H1 (cell line): ENCODE results near the gene GPR37. TPM values are rescaled to one million over a fixed set of nuclear protein-coding genes. Genes with fewer than 3 reads are reported as not detected.

Experiments used
- CTCF ChIA-PET: fragments of 300-600 bp; sonication (Branson Sonifier 250); formaldehyde crosslinking; loops from one replicate; lab custom pipeline; 2021; ENCODE audit not compliant: partially characterized antibody; lab: Charles Lee
- POLR2A ChIA-PET: fragments of 300-600 bp; sonication (Branson Sonifier 250); formaldehyde crosslinking; loops from one replicate; lab custom pipeline; 2021; ENCODE audit warnings: inconsistent platforms; ENCODE audit not compliant: partially characterized antibody; lab: Charles Lee
- DNase-seq, 2 experiments: peaks; one replicate each; pipeline versions ENCODE4 v3.0.0 to v3.0.0-alpha.2; 2010 to 2022; ENCODE audit warnings: low spot score in 2 of 2, low read depth in 1 of 2, mixed read lengths in 1 of 2
- FAIRE-seq: peaks from 2 replicates; lab custom pipeline; 2011; peaks lifted over from hg19 to GRCh38; lab: Jason Lieb, UNC
- H2AFZ ChIP-seq: 2 replicates; pipeline ENCODE4 v1.8.1; 2012; ENCODE audit warnings: low read length, inconsistent platforms
- H2AK5ac ChIP-seq: 2 replicates; pipeline ENCODE4 v1.6.1; 2013; ENCODE audit warnings: low read depth, low read length
- H2BK120ac ChIP-seq: replicated peaks from 2 replicates; pipeline ENCODE3; 2013; ENCODE audit warnings: low read depth, low read length, inconsistent platforms
- H2BK12ac ChIP-seq: 2 replicates; pipeline ENCODE4 v1.6.1; 2013; ENCODE audit warnings: low read depth, low read length
- H2BK15ac ChIP-seq: 2 replicates; pipeline ENCODE4 v1.6.1; 2013; ENCODE audit warnings: low read length
- H2BK20ac ChIP-seq: 2 replicates; pipeline ENCODE4 v1.6.1; 2013; ENCODE audit warnings: low read length
- H2BK5ac ChIP-seq: 2 replicates; pipeline ENCODE4 v1.6.1; 2013; ENCODE audit warnings: low read depth, low read length
- H3K14ac ChIP-seq: 2 replicates; pipeline ENCODE4 v1.6.1; 2013; ENCODE audit warnings: inconsistent platforms; ENCODE audit not compliant: insufficient read length
- H3K18ac ChIP-seq: 2 replicates; pipeline ENCODE4 v1.6.1; 2013; ENCODE audit warnings: low read length; ENCODE audit errors: extremely low read depth
- H3K23ac ChIP-seq: 2 replicates; pipeline ENCODE4 v1.6.1; 2013; ENCODE audit warnings: inconsistent platforms; ENCODE audit not compliant: insufficient read length
- H3K23me2 ChIP-seq: 2 replicates; pipeline ENCODE4 v1.6.1; 2013; ENCODE audit warnings: low read depth, low read length
- H3K27ac ChIP-seq: 2 replicates; pipeline ENCODE4 v1.6.1; 2011; ENCODE audit warnings: low read depth, low read length, inconsistent platforms
- H3K27me3 ChIP-seq, 4 experiments: replicated peaks in 1 of 4; 1 replicate in 1 of 4; 2 replicates in 3 of 4; pipeline versions ENCODE4 v1.6.1 to v1.8.1; 2011 to 2013; ENCODE audit warnings: low read length in 3 of 4, mild to moderate bottlenecking in 3 of 4, inconsistent platforms in 2 of 4, mixed read lengths in 2 of 4, moderate library complexity in 1 of 4; ENCODE audit not compliant: control insufficient read depth in 3 of 4, insufficient read depth in 3 of 4; ENCODE audit errors: extremely low read depth in 1 of 4
- H3K36me3 ChIP-seq, 4 experiments: 2 replicates each; pipeline versions ENCODE4 v1.6.1 to v1.8.1; 2011 to 2013; ENCODE audit warnings: mild to moderate bottlenecking in 4 of 4, low read length in 3 of 4, moderate library complexity in 2 of 4, control low read depth in 1 of 4, inconsistent platforms in 1 of 4; ENCODE audit not compliant: insufficient read depth in 4 of 4, control insufficient read depth in 2 of 4
- H3K4ac ChIP-seq: replicated peaks from 2 replicates; pipeline ENCODE3; 2013; ENCODE audit warnings: low read length, low read depth, mixed read lengths, inconsistent platforms; ENCODE audit not compliant: insufficient read length
- H3K4me1 ChIP-seq, 4 experiments: replicated peaks in 1 of 4; 1 replicate in 1 of 4; 2 replicates in 3 of 4; pipeline versions ENCODE4 v1.6.1 to v1.8.1; 2011 to 2013; ENCODE audit warnings: low read length in 3 of 4, inconsistent platforms in 2 of 4, mixed read lengths in 1 of 4; ENCODE audit not compliant: insufficient read depth in 4 of 4, control insufficient read depth in 3 of 4
- H3K4me2 ChIP-seq, 2 experiments: 2 replicates each; pipeline versions ENCODE4 v1.6.1 to v1.8.1; 2011 to 2013; ENCODE audit warnings: low read depth in 2 of 2, low read length in 2 of 2, control low read depth in 1 of 2, inconsistent platforms in 1 of 2, mild to moderate bottlenecking in 1 of 2; ENCODE audit not compliant: insufficient read depth in 1 of 2
- H3K4me3 ChIP-seq, 4 experiments: fragments of 200-600, 300-600 bp in 1 of 4; sonication (generic), shearing (Covaris generic), sonication (Bioruptor Twin) in 1 of 4; 2 replicates each; pipeline versions ENCODE4 v1.5.1 to v1.8.1; 2011 to 2016; ENCODE audit warnings: low read length in 4 of 4, low read depth in 3 of 4, control low read depth in 2 of 4, inconsistent platforms in 2 of 4, mild to moderate bottlenecking in 2 of 4, mixed read lengths in 1 of 4, moderate library complexity in 1 of 4; ENCODE audit not compliant: insufficient read depth in 2 of 4; ENCODE audit errors: extremely low read depth in 1 of 4
- H3K56ac ChIP-seq: replicated peaks from 2 replicates; pipeline ENCODE3; 2013; ENCODE audit warnings: low read depth, mild to moderate bottlenecking, mixed read lengths, low read length, inconsistent platforms; ENCODE audit not compliant: insufficient read length
- H3K79me1 ChIP-seq: 2 replicates; pipeline ENCODE4 v1.6.1; 2013; ENCODE audit warnings: low read depth, low read length, control low read depth
- H3K79me2 ChIP-seq, 2 experiments: 2 replicates each; pipeline versions ENCODE4 v1.6.1 to v1.8.1; 2012 to 2013; ENCODE audit warnings: low read length in 2 of 2, mild to moderate bottlenecking in 2 of 2, inconsistent platforms in 1 of 2; ENCODE audit not compliant: insufficient read depth in 2 of 2, control insufficient read depth in 1 of 2
- H3K9ac ChIP-seq, 4 experiments: replicated peaks in 1 of 4; 1 replicate in 1 of 4; 2 replicates in 3 of 4; pipeline versions ENCODE4 v1.6.1 to v1.8.1; 2011 to 2013; ENCODE audit warnings: low read depth in 3 of 4, low read length in 3 of 4, control low read depth in 2 of 4, mild to moderate bottlenecking in 2 of 4, moderate library complexity in 2 of 4, inconsistent platforms in 1 of 4; ENCODE audit errors: extremely low read depth in 1 of 4
- H3K9me3 ChIP-seq, 2 experiments: 2 replicates each; pipeline versions ENCODE4 v1.6.1 to v1.8.1; 2012 to 2013; ENCODE audit warnings: mild to moderate bottlenecking in 2 of 2, moderate library complexity in 2 of 2, control low read depth in 1 of 2, inconsistent platforms in 1 of 2, low read depth in 1 of 2, low read length in 1 of 2, mixed read lengths in 1 of 2; ENCODE audit not compliant: insufficient read depth in 2 of 2
- H4K20me1 ChIP-seq, 2 experiments: replicated peaks in 1 of 2; 2 replicates each; pipeline versions ENCODE3 to v1.8.1; 2011 to 2013; ENCODE audit warnings: inconsistent platforms in 2 of 2, low read length in 2 of 2, mild to moderate bottlenecking in 1 of 2; ENCODE audit not compliant: insufficient read depth in 2 of 2, control insufficient read depth in 1 of 2
- H4K5ac ChIP-seq: 2 replicates; pipeline ENCODE4 v1.6.1; 2013; ENCODE audit warnings: low read length, low read depth, mixed read lengths, inconsistent platforms; ENCODE audit not compliant: insufficient read length
- H4K8ac ChIP-seq: 2 replicates; pipeline ENCODE4 v1.8.0; 2013; ENCODE audit warnings: mild to moderate bottlenecking, moderate library complexity, low read length, inconsistent platforms; ENCODE audit not compliant: insufficient read depth; ENCODE audit errors: extremely low read depth
- H4K91ac ChIP-seq: replicated peaks from 2 replicates; pipeline ENCODE3; 2013; ENCODE audit warnings: low read length, mixed read lengths, inconsistent platforms; ENCODE audit not compliant: insufficient read length
- BACH1 ChIP-seq: IDR thresholded peaks from 2 replicates; pipeline ENCODE4 v1.6.1; 2012; ENCODE audit warnings: low read length, improper control_type of control experiment
- CBX5 ChIP-seq: fragments of 300-800, 300-1000 bp; sonication (generic); IDR thresholded peaks from 2 replicates; pipeline ENCODE4 v1.7.1; 2016; ENCODE audit warnings: antibody characterized with exemption, low read length, low read depth
- EGR1 ChIP-seq: IDR thresholded peaks from 2 replicates; pipeline ENCODE4 v1.6.1; 2011; ENCODE audit warnings: low read depth, low read length, borderline replicate concordance
- KDM5A ChIP-seq: fragments of 200-600 bp; IDR thresholded peaks from 2 replicates; pipeline ENCODE4 v1.7.1; 2012; ENCODE audit warnings: mild to moderate bottlenecking, low read length, inconsistent platforms, mixed read lengths
- POLR2A ChIP-seq, 2 experiments: IDR thresholded peaks; 1 replicate in 1 of 2; 2 replicates in 1 of 2; pipeline ENCODE4 v1.6.1; 2011; ENCODE audit warnings: low read depth in 2 of 2, low read length in 2 of 2, mild to moderate bottlenecking in 2 of 2; ENCODE audit errors: control extremely low read depth in 1 of 2
- POLR2AphosphoS5 ChIP-seq: IDR thresholded peaks from 2 replicates; pipeline ENCODE4 v1.6.1; 2011; ENCODE audit warnings: low read depth, low read length
- RBBP5 ChIP-seq: IDR thresholded peaks from 2 replicates; pipeline ENCODE4 v1.7.1; 2012; ENCODE audit warnings: low read depth, mild to moderate bottlenecking, inconsistent platforms, low read length, moderate library complexity, borderline replicate concordance
- RFX5 ChIP-seq: IDR thresholded peaks from 2 replicates; pipeline ENCODE4 v1.6.1; 2011; ENCODE audit warnings: low read depth, low read length, improper control_type of control experiment, borderline replicate concordance
- SP1 ChIP-seq: IDR thresholded peaks from 2 replicates; pipeline ENCODE4 v1.6.1; 2011; ENCODE audit warnings: low read depth, low read length
- SP2 ChIP-seq: IDR thresholded peaks from 2 replicates; pipeline ENCODE4 v1.6.1; 2012; ENCODE audit warnings: mild to moderate bottlenecking, low read length, inconsistent platforms
- TAF1 ChIP-seq: IDR thresholded peaks from 2 replicates; pipeline ENCODE4 v1.6.1; 2011; ENCODE audit warnings: mild to moderate bottlenecking, low read depth, low read length
- TBP ChIP-seq: IDR thresholded peaks from 2 replicates; pipeline ENCODE4 v1.6.1; 2011; ENCODE audit warnings: low read depth, low read length, improper control_type of control experiment
- WGBS, 2 experiments: shearing (Covaris generic) in 1 of 2; methylation state at CpG; one replicate each; pipeline versions ENCODE4 v1.1.6 to v1.1.7; 2013 to 2015; ENCODE audit warnings: low lambda C conversion rate in 2 of 2, mixed read lengths in 2 of 2, inconsistent platforms in 1 of 2, low coverage in 1 of 2, missing lambda C conversion rate in 1 of 2; ENCODE audit not compliant: insufficient replicate concordance in 2 of 2, insufficient coverage in 1 of 2, insufficient read length in 1 of 2; ENCODE audit errors: extremely low coverage in 1 of 2, missing lambda C conversion rate in 1 of 2; 5-methylcytosine and 5-hydroxymethylcytosine counted together
- polyA plus RNA-seq, 7 experiments: library from polyadenylated mRNA; depleted of rRNA in 3 of 7; stranded (reverse) in 5 of 7; unstranded in 2 of 7; fragments of >200 nt in 5 of 7; fragments of 200-250 nt in 2 of 7; gene quantifications; 1 replicate in 5 of 7; 2 replicates in 1 of 7; 4 replicates in 1 of 7; pipeline versions ENCODE4 v1.2.1 to v1.2.3, GENCODE V29; 2011 to 2013; ENCODE audit warnings: missing spikeins in 2 of 7, mixed read lengths in 2 of 7
- total RNA-seq: library from RNA; stranded (reverse); fragmentation: NEBNext Ultra II Directional; extraction: Animal tissue kit (Norgen Biotek cat#: 25700); gene quantifications from 2 replicates; pipeline ENCODE4 v1.2.1, GENCODE V29; 2021
- TF ChIP-seq, protein P1 (sequence below), 3 experiments: IDR thresholded peaks; 1 replicate in 2 of 3; 2 replicates in 1 of 3; pipeline versions ENCODE4 v1.5.1 to v1.6.1; 2011; ENCODE audit warnings: low read length in 3 of 3, mild to moderate bottlenecking in 3 of 3, inconsistent platforms in 2 of 3, low read depth in 1 of 3, moderate library complexity in 1 of 3; ENCODE audit not compliant: insufficient read depth in 1 of 3; ENCODE audit errors: control extremely low read depth in 1 of 3

Gene GPR37
- total and polyA plus RNA-seq, 2 of the 8 experiments (the other 6 are each of a cell fraction or from before 2014, with no cell fraction given) = 1.5 to 17.4 TPM

- no peaks in the 10 kb centered on the region for H3K27me3 ChIP-seq
- TF ChIP-seq EGR1 = no peak
- TF ChIP-seq POLR2AphosphoS5 = no peak
- TF ChIP-seq POLR2A (IDR thresholded peaks at IDR 0.05; ENCODE audit: control extremely low read depth in 1 of 2, low read depth in 2 of 2, low read length in 2 of 2) = no peak
- TF ChIP-seq, protein P1, sequence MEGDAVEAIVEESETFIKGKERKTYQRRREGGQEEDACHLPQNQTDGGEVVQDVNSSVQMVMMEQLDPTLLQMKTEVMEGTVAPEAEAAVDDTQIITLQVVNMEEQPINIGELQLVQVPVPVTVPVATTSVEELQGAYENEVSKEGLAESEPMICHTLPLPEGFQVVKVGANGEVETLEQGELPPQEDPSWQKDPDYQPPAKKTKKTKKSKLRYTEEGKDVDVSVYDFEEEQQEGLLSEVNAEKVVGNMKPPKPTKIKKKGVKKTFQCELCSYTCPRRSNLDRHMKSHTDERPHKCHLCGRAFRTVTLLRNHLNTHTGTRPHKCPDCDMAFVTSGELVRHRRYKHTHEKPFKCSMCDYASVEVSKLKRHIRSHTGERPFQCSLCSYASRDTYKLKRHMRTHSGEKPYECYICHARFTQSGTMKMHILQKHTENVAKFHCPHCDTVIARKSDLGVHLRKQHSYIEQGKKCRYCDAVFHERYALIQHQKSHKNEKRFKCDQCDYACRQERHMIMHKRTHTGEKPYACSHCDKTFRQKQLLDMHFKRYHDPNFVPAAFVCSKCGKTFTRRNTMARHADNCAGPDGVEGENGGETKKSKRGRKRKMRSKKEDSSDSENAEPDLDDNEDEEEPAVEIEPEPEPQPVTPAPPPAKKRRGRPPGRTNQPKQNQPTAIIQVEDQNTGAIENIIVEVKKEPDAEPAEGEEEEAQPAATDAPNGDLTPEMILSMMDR (IDR thresholded peaks at IDR 0.05; ENCODE audit: control extremely low read depth in 1 of 3, insufficient read depth in 1 of 3, low read depth in 1 of 3, low read length in 3 of 3) = no peak
- TF ChIP-seq CBX5 = no peak
- TF ChIP-seq KDM5A = no peak
- TF ChIP-seq TBP = no peak
- TF ChIP-seq TAF1 = no peak
- no peak for TF ChIP-seq RBBP5
- TF ChIP-seq RFX5 = no peak
- no peak for TF ChIP-seq SP2
- TF ChIP-seq BACH1 = no peak
- TF ChIP-seq SP1 = no peak
Observed at GRCh38 chr7:124752310-124752709, 13.3 kb downstream of the GPR37 start.

More at GRCh38 chr7:124752310-124752709, 13.3 kb downstream of the GPR37 start:
- CTCF ChIA-PET = no interaction called here
- Histone ChIP-seq H4K20me1 (no peaks in the 10 kb centered on the region), H2AFZ (no peak overlapping the region), H3K4me2 (no peak overlapping the region), H3K23ac (no peak overlapping the region), H4K91ac (no peak overlapping the region), H3K79me2 (no peaks in the 10 kb centered on the region), H3K36me3 (no peaks in the 10 kb centered on the region), H4K5ac (no peak overlapping the region), H2AK5ac (no peak overlapping the region), H3K56ac (no peak overlapping the region), H3K27ac (no peak overlapping the region), H3K4me3 (no peak overlapping the region), H2BK15ac (no peak overlapping the region), H2BK5ac (no peak overlapping the region), H3K79me1 (no peaks in the 10 kb centered on the region), H3K9me3 (no peaks in the 10 kb centered on the region), H3K4ac (no peak overlapping the region), H2BK120ac (no peak overlapping the region), H2BK12ac (no peak overlapping the region), H3K18ac (no peak overlapping the region), H3K9ac (no peak overlapping the region), H3K4me1 (peaks cover 0 to 7% (median 0%) of the 10 kb centered on the region in 4 experiments; a peak in 2 of 7 replicates), H3K14ac (no peak overlapping the region), H4K8ac (no peak overlapping the region), H3K23me2 (no peaks in the 10 kb centered on the region), H2BK20ac (no peak overlapping the region)
- POLR2A ChIA-PET = no interaction called here
- FAIRE-seq (no peak), DNase-seq (no peak)
- 80% methylated on average over 1 of the region's 1 CpG; no CpG with 5 or more reads in 1 of the 2 experiments for WGBS, 2 experiments
